Embryonic facial prominence (tissue), 1 donor: Measurements from ENCODE around the gene GOLGA6D.
"Not testable (repeated sequence)": the region's sequence is repeated elsewhere in the genome, so short reads cannot be mapped to it uniquely, and the experiment has no call there.

ENCODE experiments used
- DNase-seq: peaks from one replicate; pipeline ENCODE4 v3.0.0-alpha.2; 2016; ENCODE audit errors: extremely low spot score

GOLGA6D gene, protein sequence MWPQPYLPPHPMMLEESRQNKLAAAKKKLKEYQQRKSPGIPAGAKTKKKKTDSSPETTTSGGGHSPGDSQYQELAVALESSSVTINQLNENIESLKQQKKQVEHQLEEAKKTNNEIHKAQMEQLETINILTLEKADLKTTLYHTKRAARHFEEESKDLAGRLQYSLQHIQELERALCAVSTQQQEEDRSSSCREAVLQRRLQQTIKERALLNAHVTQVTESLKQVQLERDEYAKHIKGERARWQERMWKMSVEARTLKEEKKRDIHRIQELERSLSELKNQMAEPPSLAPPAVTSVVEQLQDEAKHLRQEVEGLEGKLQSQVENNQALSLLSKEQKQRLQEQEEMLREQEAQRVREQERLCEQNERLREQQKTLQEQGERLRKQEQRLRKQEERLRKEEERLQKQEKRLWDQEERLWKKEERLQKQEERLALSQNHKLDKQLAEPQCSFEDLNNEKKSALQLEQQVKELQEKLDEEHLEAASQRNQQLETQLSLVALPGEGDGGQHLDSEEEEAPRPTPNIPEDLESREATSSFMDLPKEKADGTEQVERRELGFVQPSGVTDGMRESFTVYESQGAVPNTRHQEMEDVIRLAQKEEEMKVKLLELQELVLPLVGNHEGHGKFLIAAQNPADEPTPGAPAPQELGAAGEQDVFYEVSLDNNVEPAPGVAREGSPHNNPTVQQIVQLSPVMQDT

GRCh38 chr15:75282572-75282971 is at the start of gene GOLGA6D:
Gene GOLGA6D (plus strand): TSS chr15:75282835. CDS start chr15:75282876, 41 bp downstream.
- DNase-seq, result not testable (repeated sequence)

DNA sequence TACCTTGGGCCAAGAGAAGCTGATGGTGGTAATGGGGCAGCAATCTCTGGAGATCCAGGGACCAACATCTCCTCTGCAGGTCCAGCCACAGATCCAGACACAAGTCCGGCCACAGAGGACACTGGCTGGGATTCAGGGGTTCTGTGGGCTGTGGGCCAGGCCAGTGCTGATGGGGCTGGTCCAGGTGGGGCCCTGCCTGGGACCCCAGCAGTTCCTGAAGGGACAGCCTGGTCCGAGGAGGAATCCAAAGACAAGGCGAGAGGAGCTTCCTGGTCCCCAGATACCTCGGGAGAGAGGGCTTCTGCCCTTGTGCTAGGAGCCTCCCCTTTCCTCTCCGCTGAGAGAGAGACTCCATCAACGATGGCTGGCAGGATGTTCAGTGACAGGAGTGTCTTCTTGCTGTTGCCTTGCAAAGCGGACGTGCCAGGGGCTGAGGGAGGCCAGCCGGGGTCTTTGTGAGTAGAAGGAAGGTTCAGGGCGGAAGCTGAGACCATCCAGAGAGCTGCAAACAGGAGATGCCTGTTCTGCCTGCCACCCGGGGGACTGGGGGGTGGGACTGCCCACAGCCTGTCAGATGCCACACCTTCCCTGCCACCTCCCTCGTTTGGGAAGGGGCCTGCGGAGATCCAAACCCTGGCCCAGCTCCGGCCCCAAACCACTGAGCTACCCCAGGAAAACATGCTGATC is 49.0 kb upstream of the GOLGA6D start:
- no peak for DNase-seq

GRCh38 chr15:75234191-75234810 is 48.3 kb upstream of the GOLGA6D start:
- no peak for DNase-seq

- DNase-seq, result no peak
These were observed 47.5 kb upstream of the GOLGA6D start for GRCh38 chr15:75235051-75235673.

- DNase-seq, result no peak
These were observed 46.6 kb upstream of the GOLGA6D start for GRCh38 chr15:75235760-75236729.

DNA sequence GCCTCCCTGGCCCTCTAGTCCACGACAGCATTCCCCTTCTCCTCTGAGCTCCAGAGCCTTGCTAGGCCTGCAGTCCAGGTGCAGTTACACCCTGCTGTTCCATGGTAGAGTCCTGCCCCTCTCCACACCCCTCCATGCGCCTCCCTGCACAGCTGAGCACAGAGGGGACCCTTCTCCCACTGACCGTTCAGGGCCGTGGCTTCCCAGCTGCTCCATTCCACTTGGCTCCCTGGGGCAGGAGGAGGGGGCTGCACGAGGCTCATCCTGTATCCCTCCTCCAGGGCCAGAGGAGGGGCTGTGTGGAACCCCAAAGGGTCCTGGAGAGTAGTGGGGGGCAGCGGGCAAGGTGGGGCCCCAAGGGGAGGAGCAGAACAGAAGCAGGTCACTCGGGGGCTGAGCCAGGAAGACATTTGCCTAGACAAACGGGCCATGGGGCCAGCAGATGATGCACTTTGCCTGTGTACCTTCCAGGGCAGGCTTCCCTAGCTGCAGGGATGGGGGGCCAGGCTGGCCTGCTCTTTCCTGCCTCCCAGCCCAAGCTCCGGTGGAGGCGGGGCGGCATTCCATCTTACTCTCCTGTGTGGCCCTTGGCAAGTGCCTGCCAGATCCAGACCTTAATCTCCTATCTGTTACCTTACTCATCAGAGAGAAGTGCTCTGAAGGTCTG is 45.2 kb upstream of the GOLGA6D start:
- no peak for DNase-seq

- no peak for DNase-seq
These were observed 44.5 kb upstream of the GOLGA6D start for GRCh38 chr15:75238150-75238549.

DNA sequence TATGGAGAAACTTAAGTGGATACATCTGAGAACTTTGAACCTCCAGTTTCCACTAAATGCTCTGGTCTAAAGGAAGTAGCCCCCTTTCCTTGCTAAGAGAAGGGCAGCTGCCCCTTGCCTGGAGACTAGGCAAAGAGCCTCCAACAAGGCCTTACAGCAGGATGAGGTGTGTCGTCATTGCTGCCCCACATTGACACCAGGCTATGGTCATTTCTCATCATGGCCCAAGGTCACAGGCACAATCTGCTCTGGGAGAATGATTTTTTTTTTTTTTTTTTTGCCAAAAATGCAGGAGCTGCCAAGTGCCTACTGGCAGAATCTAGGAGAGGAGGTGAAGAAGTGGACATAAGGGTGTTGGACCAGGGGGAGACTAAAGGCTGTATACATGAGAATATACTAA is 36.9 kb upstream of the GOLGA6D start:
- not testable (repeated sequence) for DNase-seq

DNA sequence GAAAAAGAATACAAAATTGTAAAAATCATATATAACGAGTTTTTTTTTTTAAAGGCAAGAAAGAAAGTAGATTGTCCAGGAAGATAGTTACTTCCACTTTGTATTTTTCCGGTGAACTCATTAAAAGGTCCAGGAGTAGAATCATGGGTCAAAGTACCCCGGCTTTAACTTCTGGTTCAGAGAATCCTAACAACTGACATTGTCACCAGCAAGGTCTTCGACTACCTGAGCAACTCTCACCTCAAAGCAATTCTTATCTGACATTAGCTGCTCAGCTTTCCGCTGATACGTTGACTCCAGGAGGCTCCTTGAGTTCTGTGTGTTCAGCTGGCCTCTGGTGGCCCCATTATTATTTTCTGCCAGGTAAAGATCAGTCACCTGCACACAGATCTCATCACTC is 33.6 kb upstream of the GOLGA6D start:
- DNase-seq, result not testable (repeated sequence)

- no peak for DNase-seq
These were observed 32.9 kb upstream of the GOLGA6D start for GRCh38 chr15:75249726-75250125.

DNA sequence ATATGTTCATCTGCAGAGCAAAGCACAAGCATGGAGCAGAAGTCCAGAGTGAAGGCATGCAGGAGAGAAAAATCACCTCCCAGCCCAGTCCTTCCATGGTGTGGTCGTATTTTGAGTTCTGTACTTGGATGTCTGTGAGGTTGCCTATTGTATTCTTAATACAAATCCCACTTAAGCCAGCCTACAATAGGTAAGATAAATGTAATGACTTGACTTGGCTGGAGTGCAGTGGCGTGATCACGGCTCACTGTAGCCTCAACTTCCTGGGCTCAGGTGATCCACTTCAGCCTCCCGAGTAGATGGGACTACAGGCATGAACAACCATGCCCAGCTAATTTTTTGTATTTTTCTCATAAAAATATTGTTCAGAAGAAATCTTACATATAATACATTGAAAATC is 31.3 kb upstream of the GOLGA6D start:
- not testable (repeated sequence) for DNase-seq

- DNase-seq, result not testable (repeated sequence)
These were observed 30.4 kb upstream of the GOLGA6D start for GRCh38 chr15:75252285-75252684.

- not testable (repeated sequence) for DNase-seq
These were observed 24.6 kb upstream of the GOLGA6D start, which contains the start of gene GOLGA6C for GRCh38 chr15:75258034-75258433. Gene GOLGA6C (plus strand): TSS chr15:75258334. CDS start chr15:75258599, 265 bp downstream.

DNA sequence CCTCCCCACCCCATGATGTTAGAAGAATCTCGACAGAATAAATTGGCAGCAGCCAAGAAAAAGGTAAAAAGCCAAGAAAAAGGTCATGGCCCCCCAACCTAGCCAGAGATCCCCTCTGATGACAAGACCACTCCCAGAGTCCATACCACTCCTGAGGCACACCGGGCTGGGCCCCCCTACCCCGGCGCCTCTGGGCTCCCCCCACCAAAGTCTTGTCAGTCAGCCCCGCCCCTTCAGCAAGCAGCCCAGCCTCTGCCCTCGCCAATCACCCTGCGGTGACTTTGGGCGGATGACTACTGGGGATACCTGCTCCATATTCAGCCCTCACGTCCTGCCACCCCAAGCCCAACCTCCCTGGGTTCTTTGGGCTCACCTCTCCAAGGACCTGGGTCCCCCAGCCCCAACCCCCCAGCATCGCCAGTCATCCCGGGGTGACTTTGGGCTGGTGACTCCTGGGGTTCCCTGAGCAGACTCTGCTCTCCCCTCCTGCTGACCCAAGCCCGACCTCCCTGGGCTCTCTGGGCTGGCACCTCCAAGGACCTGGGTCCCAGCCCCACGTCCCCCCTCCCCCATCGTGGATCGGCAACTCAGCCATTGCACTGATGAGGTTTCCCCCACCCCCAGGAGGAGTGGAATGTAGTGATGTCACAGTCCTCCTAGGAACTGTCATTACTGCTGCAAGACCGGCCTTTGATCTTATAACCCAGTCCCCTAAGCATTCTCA is 23.9 kb upstream of the GOLGA6D start:
- DNase-seq, result not testable (repeated sequence)

- DNase-seq, result not testable (repeated sequence)
These were observed 22.8 kb upstream of the GOLGA6D start for GRCh38 chr15:75259873-75260272.

DNA sequence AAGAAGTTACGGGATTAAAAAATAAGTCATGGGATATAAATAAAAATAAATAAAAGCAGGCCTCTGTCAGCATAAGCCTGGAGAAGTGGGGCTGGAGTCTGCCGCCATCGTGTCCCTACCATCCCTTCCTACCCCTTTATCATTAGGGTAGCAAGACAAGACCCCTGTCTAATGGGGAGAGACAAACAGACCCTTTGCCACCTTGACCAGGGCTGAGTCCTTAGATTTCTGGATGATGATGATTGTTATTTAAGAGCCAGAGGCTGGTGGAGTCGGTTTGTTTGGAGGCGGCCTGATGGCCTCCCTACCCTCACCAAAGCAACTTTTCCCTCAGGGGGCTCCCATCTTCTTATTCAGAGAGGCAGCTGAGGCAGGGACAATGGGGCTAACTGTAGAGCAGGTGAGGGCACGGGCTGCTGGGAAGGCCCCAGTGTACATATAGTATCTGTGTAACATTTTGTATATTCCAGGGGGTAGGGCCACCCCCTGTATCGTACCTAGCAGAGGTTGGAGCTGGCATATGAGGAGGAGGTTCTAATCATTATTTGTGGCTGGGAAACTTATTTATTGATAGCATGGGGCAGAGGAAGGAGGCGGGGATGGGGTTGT is 8.8 kb upstream of the GOLGA6D start:
- not testable (repeated sequence) for DNase-seq

DNA sequence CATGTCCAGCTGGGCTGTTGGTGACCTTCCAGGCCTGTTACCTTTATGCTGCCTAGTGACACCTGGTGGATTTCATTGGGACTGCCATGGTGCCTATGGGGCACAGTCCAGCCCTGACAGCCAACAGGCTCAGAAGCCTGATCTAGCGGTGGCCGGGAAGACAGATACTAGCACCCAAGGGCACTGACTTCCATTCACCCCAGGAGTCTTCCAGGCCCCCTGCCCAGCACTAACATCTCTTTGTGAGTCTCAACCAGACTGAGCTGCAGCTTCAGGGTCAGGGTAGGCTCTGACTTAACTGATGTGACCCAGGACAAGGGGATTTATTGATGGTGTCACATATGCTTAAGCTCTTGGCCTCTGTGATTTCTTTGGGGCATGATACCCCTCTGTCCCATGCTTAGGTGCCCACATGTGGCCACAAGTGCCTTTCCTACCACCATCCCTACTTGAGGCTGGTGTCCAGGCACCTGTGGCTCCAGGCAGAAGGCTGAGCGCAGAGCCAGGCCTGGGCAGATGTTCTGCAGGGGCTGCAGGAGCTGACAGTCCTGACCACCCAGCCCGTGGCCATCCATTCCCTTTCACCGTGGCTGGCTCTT is 8.0 kb upstream of the GOLGA6D start:
- DNase-seq, result not testable (repeated sequence)

- DNase-seq, result not testable (repeated sequence)
These were observed 7.0 kb upstream of the GOLGA6D start for GRCh38 chr15:75275617-75276016.
